ENCODE results near the gene HS3ST2.

DNA sequence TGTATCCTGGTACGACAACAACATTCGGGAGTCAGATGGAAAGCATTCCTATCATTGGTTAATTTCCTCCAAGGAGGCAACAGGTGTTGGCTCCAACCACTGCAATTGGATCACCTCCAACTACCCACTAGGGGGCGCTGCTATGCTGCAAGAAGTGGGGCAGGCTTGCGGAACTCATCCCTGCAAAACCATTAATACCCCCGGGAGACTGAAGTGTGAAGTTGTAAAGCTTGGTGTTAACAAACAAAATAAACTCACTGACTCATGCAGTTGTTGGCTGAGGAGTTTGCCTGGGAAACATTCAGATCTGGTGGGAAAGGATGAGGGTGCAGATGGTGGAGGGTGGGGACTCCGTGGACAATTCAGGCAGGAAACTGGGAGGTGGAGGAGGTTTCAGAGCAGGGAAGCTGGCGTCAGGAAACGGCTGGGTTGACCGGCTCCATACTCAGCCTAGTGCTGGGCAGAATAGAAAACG, 84.9 kb downstream of the HS3ST2 start:
- TF ChIP-seq CTCF (IDR thresholded peaks at IDR 0.05) (peak in 5 of 7 experiments; percentile 53 to 75 (median 68)), POLR2AphosphoS5 (IDR thresholded peaks at IDR 0.05) (no peak)

Data from stomach (tissue), 4 donors.